ENCODE results near the gene CRIP1. TPM values are rescaled to one million over a fixed set of nuclear protein-coding genes. Genes with fewer than 3 reads are reported as not detected.

CRIP1 gene
- total and polyA plus RNA-seq, 8 donors = 71.5 to 281 (median 112) TPM

DNA sequence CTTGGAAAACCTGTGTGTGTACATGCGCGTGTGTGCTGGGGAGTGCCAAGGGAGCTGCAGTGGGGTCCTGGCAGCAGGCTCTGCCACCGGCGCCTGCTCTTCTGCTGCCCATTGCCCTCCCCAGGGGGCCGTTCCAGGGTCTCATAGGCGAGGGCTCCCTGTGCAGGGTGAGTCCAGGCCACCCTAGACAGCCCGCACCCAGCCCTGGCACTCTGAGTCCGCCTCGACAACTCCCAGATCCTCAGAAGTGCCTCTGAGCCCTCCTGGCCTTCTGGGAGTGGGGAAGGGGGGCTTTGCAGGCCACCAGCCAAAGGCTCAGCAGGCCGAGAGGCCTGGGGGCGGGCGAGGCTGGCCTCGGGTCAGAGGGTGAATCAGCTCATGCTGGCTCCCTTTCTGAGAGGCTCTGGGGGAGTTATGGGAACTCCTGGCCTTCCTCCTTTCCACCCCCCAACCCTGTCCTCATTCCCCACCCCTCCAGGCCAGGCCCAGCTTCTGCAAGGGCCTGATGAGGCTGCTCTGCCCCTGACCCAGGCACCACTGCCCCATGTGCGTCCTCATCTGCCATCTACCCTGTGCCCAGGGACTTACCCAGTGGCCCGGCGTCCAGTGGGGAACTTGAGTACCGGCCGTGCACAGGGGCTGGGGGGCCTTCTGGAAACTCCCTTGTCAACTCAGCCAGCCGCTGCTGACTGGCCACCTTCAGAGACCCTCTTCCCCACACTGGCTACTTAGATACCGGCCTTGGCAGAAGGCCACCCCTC, 2.3 kb downstream of the CRIP1 start:
- intact Hi-C loops (cut with DNase I) = loop anchor here in 1 of 2 donors (5.0 kb wide), 1 partner anchor 117 kb away; no protein-coding TSS in a partner anchor
- Histone ChIP-seq H3K27me3 (peaks cover 0 to 44% of the 10 kb centered on the region in 2 donors), H3K4me3 (peak overlapping the region in 1 of 2 donors; percentile 81), H3K27ac (peak overlapping the region; percentile 95 to 97), H3K9me3 (no peaks in the 10 kb centered on the region), H3K4me1 (peaks cover 27 to 76% of the 10 kb centered on the region in 2 donors), H3K36me3 (peaks cover 0 to 3% of the 10 kb centered on the region in 2 donors)
- TF ChIP-seq CTCF (IDR thresholded peaks at IDR 0.05) = no peak
- ATAC-seq (no peak), DNase-seq (no peak)

DNA sequence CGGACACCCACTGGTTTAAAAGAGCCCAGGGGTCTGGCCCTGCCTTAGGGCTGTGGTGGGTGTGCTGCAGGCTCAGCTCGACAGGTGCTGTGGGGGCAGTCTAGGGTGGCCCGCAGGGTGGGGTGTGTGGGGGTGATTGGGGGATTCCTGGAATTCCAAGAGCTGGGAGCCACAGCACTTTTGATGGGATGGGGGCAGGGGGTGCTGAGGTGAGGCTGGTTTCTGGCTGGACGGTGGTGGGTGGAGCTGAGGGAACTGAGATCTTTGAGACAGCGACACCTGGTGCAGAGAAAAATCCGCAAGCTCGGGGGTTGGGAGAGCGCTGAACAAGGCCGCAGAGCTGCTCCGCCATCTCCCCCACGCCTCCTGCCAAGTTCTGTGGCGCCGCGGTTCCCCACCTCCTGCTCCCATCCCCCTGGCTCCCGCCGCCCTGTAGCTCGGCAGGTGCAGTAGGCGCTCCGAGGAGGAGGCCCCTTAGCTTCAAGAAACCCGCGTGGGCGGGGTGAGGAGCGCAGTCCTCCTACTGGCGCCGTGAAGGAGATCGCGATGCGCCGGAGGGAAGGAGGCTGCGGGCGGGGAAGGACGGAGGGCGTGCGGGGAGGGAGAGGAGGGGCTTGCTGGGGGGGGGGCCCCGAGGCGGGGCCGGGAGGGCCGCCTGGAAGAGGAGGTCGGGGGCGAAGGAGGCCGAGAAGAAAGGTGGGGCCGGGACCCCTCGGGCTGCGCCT, 3.0 kb downstream of the CRIP1 start:
- Histone ChIP-seq H3K27me3 (peaks cover 0 to 39% of the 10 kb centered on the region in 2 donors), H3K27ac (peak overlapping the region; percentile 95 to 97), H3K4me1 (peaks cover 25 to 68% of the 10 kb centered on the region in 2 donors), H3K36me3 (peaks cover 0 to 6% of the 10 kb centered on the region in 2 donors), H3K9me3 (no peaks in the 10 kb centered on the region), H3K4me3 (peak overlapping the region; percentile 60 to 81)
- ATAC-seq = peak; percentile 32
- peak; percentile 86 to 92 (median 90) for DNase-seq
- intact Hi-C loops (cut with DNase I) = loop anchor here in 1 of 2 donors (5.0 kb wide), 1 partner anchor 117 kb away; no protein-coding TSS in a partner anchor
- peak; percentile 42 to 53 for TF ChIP-seq CTCF (IDR thresholded peaks at IDR 0.05)

GRCh38 chr14:105490267-105490571, 3.5 kb downstream of the CRIP1 start:
- Histone ChIP-seq H3K9me3 (no peaks in the 10 kb centered on the region), H3K27ac (peak overlapping the region; percentile 95 to 97), H3K4me1 (peaks cover 22 to 63% of the 10 kb centered on the region in 2 donors), H3K4me3 (peak overlapping the region; percentile 60 to 81), H3K27me3 (peaks cover 0 to 33% of the 10 kb centered on the region in 2 donors), H3K36me3 (peaks cover 0 to 6% of the 10 kb centered on the region in 2 donors)
- intact Hi-C loops (cut with DNase I) = no loop called here
- DNase-seq (peak in 1 of 4 donors; percentile 87), ATAC-seq (peak; percentile 0)
- TF ChIP-seq CTCF (IDR thresholded peaks at IDR 0.05) = no peak

DNA sequence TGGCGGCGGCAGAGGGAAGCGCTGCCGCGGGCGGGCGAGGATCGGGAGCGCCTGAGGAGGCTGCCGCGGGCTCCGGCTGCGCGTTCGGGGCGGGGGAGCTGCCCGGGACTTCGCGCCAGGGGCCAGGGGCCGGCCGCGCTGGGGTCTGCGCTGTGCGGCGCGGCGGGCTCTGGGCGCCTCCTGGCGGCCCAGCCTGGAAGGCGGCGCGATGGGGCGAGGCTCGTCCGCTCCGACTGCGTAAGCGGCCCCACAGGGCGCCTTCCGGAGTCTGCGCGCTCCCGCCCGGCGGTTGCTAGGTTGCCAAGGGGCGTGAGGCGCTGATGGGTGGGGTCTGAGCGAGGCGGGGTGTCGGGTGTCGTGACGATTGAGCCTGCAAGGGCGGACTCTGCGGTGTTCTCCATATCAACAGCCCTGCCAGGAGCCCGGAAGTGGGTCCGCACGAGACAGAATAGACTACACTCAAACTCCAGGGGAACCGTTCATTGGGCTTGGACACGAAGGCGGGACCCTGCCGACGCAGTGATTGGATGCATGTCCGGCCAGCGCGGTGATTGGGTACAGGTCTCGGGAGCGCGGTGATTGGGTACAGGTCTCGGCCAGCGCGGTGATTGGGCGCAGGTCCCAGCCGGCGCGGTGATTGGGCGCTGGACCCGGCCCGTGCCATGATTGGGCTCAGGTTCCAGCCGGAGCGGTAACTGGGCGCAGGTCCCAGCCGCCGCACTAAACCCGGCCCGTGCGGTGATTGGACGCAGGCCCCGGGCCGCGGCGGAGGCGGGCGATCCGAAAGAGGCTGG, 4.1 kb downstream of the CRIP1 start, which contains the start of gene TEDC1:
Gene TEDC1 (plus strand): TSS at position 675 of the 794 bp plus-strand sequence. CDS start 130 bp downstream, outside the sequence.
- ATAC-seq (peak; percentile 76), DNase-seq (peak; percentile 99 to 100 (median 100))
- Histone ChIP-seq H3K36me3 (peaks cover 0 to 6% of the 10 kb centered on the region in 2 donors), H3K27me3 (peaks cover 0 to 28% of the 10 kb centered on the region in 2 donors), H3K4me3 (peak within 1 kb of the TSS; percentile 73 to 81), H3K9me3 (no peaks in the 10 kb centered on the region), H3K4me1 (peaks cover 21 to 58% of the 10 kb centered on the region in 2 donors), H3K27ac (peak within 1 kb of the TSS; percentile 95 to 97)
- TF ChIP-seq CTCF (IDR thresholded peaks at IDR 0.05) = peak; percentile 76 to 89
- intact Hi-C loops (cut with DNase I) = no loop called here

All from left lung (tissue), 10 donors.